DND-41 (cell line): Measurements from ENCODE around the gene PRSS56.

Experiments used
- EZH2 ChIP-seq: IDR thresholded peaks from 3 replicates; pipeline ENCODE4 v1.6.1; 2012; ENCODE audit warnings: borderline replicate concordance, low read depth, mild to moderate bottlenecking, moderate library complexity, low read length, inconsistent platforms; ENCODE audit not compliant: severe bottlenecking
- TF ChIP-seq, protein P1 (sequence below): IDR thresholded peaks from 2 replicates; pipeline ENCODE4 v1.5.1; 2012; ENCODE audit warnings: borderline replicate concordance, low read length, moderate library complexity, mild to moderate bottlenecking; ENCODE audit not compliant: poor library complexity, severe bottlenecking; ENCODE audit errors: extremely low read depth

DNA sequence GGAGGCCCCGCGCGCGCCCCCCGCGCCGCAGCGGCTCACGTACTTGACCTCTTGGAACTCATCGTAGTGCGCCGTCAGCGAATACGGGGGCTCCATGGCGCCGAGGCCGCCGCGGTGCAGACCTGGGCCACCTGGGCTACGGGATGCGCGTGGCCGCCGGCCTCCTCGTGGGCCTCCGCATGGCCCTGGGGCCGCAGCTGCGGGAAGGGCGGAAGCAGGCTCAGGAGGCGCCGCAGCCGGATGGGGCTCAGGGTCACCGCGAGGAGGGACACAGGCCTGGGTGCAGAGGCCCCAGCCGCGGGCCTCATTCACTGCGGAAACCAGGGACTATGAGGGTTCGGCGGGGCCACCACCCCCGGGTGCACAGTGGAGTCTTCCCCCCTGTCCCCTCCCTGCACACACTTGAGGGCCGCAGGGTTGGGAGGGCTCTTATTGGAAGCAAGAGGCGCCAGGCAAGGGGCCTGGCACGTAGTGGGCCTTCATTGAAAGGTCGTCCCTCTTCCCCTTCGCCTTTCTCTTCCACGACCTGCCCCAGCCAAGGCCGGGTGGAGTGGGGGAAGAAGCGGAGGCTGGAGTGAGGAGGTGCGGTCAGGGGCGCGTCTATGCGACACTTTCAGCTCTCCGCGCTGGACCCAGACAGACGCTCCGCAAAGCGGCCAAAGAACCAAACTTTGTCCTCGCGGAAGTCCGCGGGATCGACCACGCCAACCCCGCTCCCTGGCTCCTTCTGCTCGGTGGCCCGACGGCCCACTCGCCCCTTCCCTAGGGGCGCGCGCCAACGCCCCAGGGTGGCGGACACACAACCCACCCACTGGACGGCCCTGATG lies 33.4 kb upstream of the PRSS56 start:
- TF ChIP-seq, protein P1, sequence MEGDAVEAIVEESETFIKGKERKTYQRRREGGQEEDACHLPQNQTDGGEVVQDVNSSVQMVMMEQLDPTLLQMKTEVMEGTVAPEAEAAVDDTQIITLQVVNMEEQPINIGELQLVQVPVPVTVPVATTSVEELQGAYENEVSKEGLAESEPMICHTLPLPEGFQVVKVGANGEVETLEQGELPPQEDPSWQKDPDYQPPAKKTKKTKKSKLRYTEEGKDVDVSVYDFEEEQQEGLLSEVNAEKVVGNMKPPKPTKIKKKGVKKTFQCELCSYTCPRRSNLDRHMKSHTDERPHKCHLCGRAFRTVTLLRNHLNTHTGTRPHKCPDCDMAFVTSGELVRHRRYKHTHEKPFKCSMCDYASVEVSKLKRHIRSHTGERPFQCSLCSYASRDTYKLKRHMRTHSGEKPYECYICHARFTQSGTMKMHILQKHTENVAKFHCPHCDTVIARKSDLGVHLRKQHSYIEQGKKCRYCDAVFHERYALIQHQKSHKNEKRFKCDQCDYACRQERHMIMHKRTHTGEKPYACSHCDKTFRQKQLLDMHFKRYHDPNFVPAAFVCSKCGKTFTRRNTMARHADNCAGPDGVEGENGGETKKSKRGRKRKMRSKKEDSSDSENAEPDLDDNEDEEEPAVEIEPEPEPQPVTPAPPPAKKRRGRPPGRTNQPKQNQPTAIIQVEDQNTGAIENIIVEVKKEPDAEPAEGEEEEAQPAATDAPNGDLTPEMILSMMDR = no peak
- no peak for TF ChIP-seq EZH2
